Measurements from ENCODE around the gene ASPHD1.
A peak's percentile ranks its signal among the peaks of the same experiment; 100 is the strongest.
"Not testable (repeated sequence)": the region's sequence is repeated elsewhere in the genome, so short reads cannot be mapped to it uniquely, and the experiment has no call there.

Gene ASPHD1

DNA sequence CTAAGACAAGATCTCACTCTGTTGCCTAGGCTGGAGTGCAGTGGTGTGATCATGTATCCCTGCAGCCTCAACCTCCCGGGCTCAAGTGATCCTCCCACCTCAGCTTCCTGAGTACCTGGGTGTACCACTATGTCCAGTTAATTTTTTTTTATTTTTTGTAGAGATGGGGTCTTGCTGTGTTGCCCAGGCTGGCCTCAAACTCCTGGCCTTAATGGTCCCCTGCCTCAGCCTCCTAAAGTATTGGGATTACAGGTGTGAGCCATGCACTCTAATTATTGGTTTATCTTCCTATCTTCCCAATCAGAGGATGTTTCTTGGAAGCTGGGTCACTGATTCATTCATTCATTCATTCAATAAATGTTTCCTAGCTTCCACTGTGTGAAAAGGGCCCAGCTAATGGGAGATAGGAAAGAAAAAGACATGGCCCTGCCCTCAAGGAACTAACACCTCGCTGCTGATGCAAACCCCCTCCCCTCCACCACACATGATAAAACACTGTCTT lies 8.5 kb downstream of the ASPHD1 start:
- DNase-seq (ENCODE audit: low read depth), result no peak

DNA sequence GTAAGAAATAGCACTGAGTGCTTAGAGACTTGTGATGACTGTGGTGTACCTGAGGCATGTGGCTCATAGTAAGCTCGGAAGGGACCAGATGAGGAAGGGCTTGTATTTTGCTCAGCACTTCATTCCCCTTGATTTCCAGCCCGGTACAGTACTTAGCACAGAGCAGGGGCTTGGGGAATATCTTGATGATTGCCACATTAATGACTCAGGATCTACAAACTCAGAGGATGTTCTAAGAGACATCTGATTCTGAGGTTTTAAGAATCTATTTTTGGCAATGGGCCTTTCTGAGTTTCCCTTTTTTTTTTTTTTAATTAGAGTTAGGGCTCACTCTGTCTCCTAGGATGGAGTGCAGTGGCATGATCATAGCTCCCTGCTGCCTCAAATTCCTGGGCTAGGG lies 9.1 kb downstream of the ASPHD1 start:
- DNase-seq (ENCODE audit: low read depth), result no peak

- DNase-seq (ENCODE audit: low read depth), result not testable (repeated sequence)
Measured at GRCh38 chr16:29909851-29910250, 9.6 kb downstream of the ASPHD1 start.

GRCh38 chr16:29910819-29911675 lies 10.8 kb downstream of the ASPHD1 start:
- no peak for DNase-seq (ENCODE audit: low read depth)

GRCh38 chr16:29911676-29912010 lies 11.4 kb downstream of the ASPHD1 start:
- no peak for DNase-seq (ENCODE audit: low read depth)

GRCh38 chr16:29912087-29912486 lies 11.8 kb downstream of the ASPHD1 start:
- DNase-seq (ENCODE audit: low read depth), result no peak

GRCh38 chr16:29913514-29913913 lies 13.2 kb downstream of the ASPHD1 start:
- no peak for DNase-seq (ENCODE audit: low read depth)

- DNase-seq (ENCODE audit: low read depth), result no peak
Measured at GRCh38 chr16:29915590-29916247, 15.4 kb downstream of the ASPHD1 start.

DNA sequence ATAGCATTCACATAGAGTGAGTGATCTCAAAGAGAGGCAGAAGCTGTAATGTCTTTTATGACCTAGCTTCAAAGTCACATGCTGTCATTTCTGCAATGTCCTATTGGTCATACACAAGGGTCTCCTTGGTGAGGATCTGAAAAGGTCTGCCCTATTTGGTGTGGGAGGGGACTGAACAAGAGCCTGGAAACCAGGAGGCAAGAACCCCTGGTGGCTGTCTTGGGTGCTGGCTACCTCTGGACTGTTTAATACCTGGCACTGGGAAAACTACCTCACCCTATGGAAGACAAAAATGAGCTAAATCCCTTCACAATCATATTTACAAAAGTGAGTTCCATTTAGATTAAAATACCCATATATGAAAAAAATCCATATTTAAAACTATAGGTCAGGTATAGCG lies 16.7 kb downstream of the ASPHD1 start:
- no peak for DNase-seq (ENCODE audit: low read depth)

DNA sequence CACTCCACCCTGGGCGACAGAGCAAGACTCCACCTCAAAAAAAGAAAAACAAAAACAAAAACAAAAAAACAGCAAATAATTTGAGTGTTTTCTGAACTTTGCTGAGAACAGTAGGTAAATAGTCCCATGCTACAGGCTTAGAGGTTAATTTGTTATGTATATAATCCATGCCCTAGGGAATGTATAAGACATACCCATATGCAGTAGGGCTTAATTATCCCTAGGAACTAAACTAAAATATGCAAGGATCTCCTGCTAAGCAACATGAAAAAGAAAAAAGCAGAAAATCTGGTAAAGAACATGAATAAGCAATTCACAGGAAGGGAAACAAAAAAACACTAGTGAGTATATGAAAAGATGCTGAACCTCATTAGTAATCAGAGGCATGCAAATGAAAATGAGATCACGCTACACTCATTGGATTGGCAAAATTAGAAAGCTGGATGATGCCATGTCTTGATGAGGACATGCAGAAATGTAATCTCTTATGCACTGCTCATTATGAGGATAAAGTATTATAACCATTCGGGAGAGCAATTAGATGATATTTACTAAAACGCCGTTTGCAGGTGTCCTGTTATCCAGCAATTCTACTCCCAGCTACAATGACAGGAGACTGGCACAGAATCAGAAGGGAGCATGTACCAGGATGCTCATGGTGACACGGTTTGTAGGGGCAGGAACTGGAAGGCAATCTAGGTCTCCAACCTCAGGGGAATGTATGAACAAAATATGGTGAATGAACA lies 20.2 kb downstream of the ASPHD1 start:
- no peak for DNase-seq (ENCODE audit: low read depth)

GRCh38 chr16:29921034-29921385 lies 20.7 kb downstream of the ASPHD1 start:
- no peak for DNase-seq (ENCODE audit: low read depth)

DNA sequence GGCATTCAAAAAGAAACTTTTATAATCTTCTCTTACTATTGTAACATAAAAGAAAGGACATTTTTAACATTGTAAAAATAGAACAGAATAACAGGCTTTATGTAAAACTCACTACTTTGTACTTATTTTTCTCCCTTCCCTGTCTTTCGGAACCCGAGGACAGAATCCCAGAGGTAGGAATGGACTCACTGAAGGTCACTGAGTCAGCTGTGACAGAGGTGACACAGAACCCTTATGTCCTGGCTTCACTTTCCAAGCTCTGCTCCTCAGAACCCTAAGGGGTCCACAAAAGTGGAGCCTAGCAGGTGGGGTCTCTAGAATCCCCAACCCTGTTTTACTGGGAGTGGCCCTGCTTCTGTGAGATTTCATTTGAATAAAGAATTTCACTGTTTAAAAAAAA lies 22.0 kb downstream of the ASPHD1 start:
- no peak for DNase-seq (ENCODE audit: low read depth)

GRCh38 chr16:29922986-29923501 lies 22.8 kb downstream of the ASPHD1 start:
- no peak for DNase-seq (ENCODE audit: low read depth)

- no peak for DNase-seq (ENCODE audit: low read depth)
Measured at GRCh38 chr16:29925105-29925756, 24.9 kb downstream of the ASPHD1 start.

- DNase-seq (ENCODE audit: low read depth), result peak; percentile 80
Measured at GRCh38 chr16:29925781-29926710, 25.8 kb downstream of the ASPHD1 start, which contains the start of gene KCTD13. KCTD13 (minus strand) TSS chr16:29926226; CDS start chr16:29926033, 193 bp downstream.

- no peak for DNase-seq (ENCODE audit: low read depth)
Measured at GRCh38 chr16:29926711-29927052, 26.4 kb downstream of the ASPHD1 start.

GRCh38 chr16:29927070-29927905 lies 27.0 kb downstream of the ASPHD1 start:
- no peak for DNase-seq (ENCODE audit: low read depth)

- not testable (repeated sequence) for DNase-seq (ENCODE audit: low read depth)
Measured at GRCh38 chr16:29931750-29932149, 31.5 kb downstream of the ASPHD1 start.

GRCh38 chr16:29940656-29941055 lies 40.4 kb downstream of the ASPHD1 start:
- no peak for DNase-seq (ENCODE audit: low read depth)

Measured in activated gamma-delta T cell treated with anti-CD3 and anti-CD28 coated beads, Interleukin-2, amount 50 U/mL, for 16 hours (primary cell).